Caki2 (cell line): ENCODE results near the gene BAZ2B. TPM values are rescaled to one million over a fixed set of nuclear protein-coding genes. Genes with fewer than 3 reads are reported as not detected.

Experiments used
- total RNA-seq: library from RNA; depleted of rRNA; stranded (reverse); fragments of >200 nt; shearing (Covaris generic); gene quantifications from 2 replicates; pipeline ENCODE4 v1.2.3, GENCODE V29; 2014; ENCODE audit warnings: low replicate concordance; rRNA removed

The BAZ2B gene
- total RNA-seq, 1 experiment from 2014 or later = 8.4 TPM

Other genes starting within 250 kb of the BAZ2B start
- gene MARCHF7, start 96.0 kb upstream of the BAZ2B start, total RNA-seq = 62.0 and 74.2 TPM in 2 replicates
- gene CD302, start 181.7 kb upstream of the BAZ2B start, total RNA-seq = not detected in 2 replicates